H1 (cell line): ENCODE measurements around the gene ADRA2B. TPM values are rescaled to one million over a fixed set of nuclear protein-coding genes. Genes with fewer than 3 reads are reported as not detected.

Experiments
- CTCF ChIA-PET: fragments of 300-600 bp; sonication (Branson Sonifier 250); formaldehyde crosslinking; loops from one replicate; lab custom pipeline; 2021; ENCODE audit not compliant: partially characterized antibody; lab: Charles Lee
- POLR2A ChIA-PET: fragments of 300-600 bp; sonication (Branson Sonifier 250); formaldehyde crosslinking; loops from one replicate; lab custom pipeline; 2021; ENCODE audit warnings: inconsistent platforms; ENCODE audit not compliant: partially characterized antibody; lab: Charles Lee
- DNase-seq, 2 experiments: peaks; one replicate each; pipeline versions ENCODE4 v3.0.0 to v3.0.0-alpha.2; 2010 to 2022; ENCODE audit warnings: low spot score in 2 of 2, low read depth in 1 of 2, mixed read lengths in 1 of 2
- FAIRE-seq: peaks from 2 replicates; lab custom pipeline; 2011; peaks lifted over from hg19 to GRCh38; lab: Jason Lieb, UNC
- H2AFZ ChIP-seq: 2 replicates; pipeline ENCODE4 v1.8.1; 2012; ENCODE audit warnings: low read length, inconsistent platforms
- H2AK5ac ChIP-seq: 2 replicates; pipeline ENCODE4 v1.6.1; 2013; ENCODE audit warnings: low read depth, low read length
- H2BK120ac ChIP-seq: replicated peaks from 2 replicates; pipeline ENCODE3; 2013; ENCODE audit warnings: low read depth, low read length, inconsistent platforms
- H2BK12ac ChIP-seq: 2 replicates; pipeline ENCODE4 v1.6.1; 2013; ENCODE audit warnings: low read depth, low read length
- H2BK15ac ChIP-seq: 2 replicates; pipeline ENCODE4 v1.6.1; 2013; ENCODE audit warnings: low read length
- H2BK20ac ChIP-seq: 2 replicates; pipeline ENCODE4 v1.6.1; 2013; ENCODE audit warnings: low read length
- H2BK5ac ChIP-seq: 2 replicates; pipeline ENCODE4 v1.6.1; 2013; ENCODE audit warnings: low read depth, low read length
- H3K14ac ChIP-seq: 2 replicates; pipeline ENCODE4 v1.6.1; 2013; ENCODE audit warnings: inconsistent platforms; ENCODE audit not compliant: insufficient read length
- H3K18ac ChIP-seq: 2 replicates; pipeline ENCODE4 v1.6.1; 2013; ENCODE audit warnings: low read length; ENCODE audit errors: extremely low read depth
- H3K23ac ChIP-seq: 2 replicates; pipeline ENCODE4 v1.6.1; 2013; ENCODE audit warnings: inconsistent platforms; ENCODE audit not compliant: insufficient read length
- H3K23me2 ChIP-seq: 2 replicates; pipeline ENCODE4 v1.6.1; 2013; ENCODE audit warnings: low read depth, low read length
- H3K27ac ChIP-seq: 2 replicates; pipeline ENCODE4 v1.6.1; 2011; ENCODE audit warnings: low read depth, low read length, inconsistent platforms
- H3K27me3 ChIP-seq, 4 experiments: replicated peaks in 1 of 4; 1 replicate in 1 of 4; 2 replicates in 3 of 4; pipeline versions ENCODE4 v1.6.1 to v1.8.1; 2011 to 2013; ENCODE audit warnings: low read length in 3 of 4, mild to moderate bottlenecking in 3 of 4, inconsistent platforms in 2 of 4, mixed read lengths in 2 of 4, moderate library complexity in 1 of 4; ENCODE audit not compliant: control insufficient read depth in 3 of 4, insufficient read depth in 3 of 4; ENCODE audit errors: extremely low read depth in 1 of 4
- H3K36me3 ChIP-seq, 4 experiments: 2 replicates each; pipeline versions ENCODE4 v1.6.1 to v1.8.1; 2011 to 2013; ENCODE audit warnings: mild to moderate bottlenecking in 4 of 4, low read length in 3 of 4, moderate library complexity in 2 of 4, control low read depth in 1 of 4, inconsistent platforms in 1 of 4; ENCODE audit not compliant: insufficient read depth in 4 of 4, control insufficient read depth in 2 of 4
- H3K4ac ChIP-seq: replicated peaks from 2 replicates; pipeline ENCODE3; 2013; ENCODE audit warnings: low read length, low read depth, mixed read lengths, inconsistent platforms; ENCODE audit not compliant: insufficient read length
- H3K4me1 ChIP-seq, 4 experiments: replicated peaks in 1 of 4; 1 replicate in 1 of 4; 2 replicates in 3 of 4; pipeline versions ENCODE4 v1.6.1 to v1.8.1; 2011 to 2013; ENCODE audit warnings: low read length in 3 of 4, inconsistent platforms in 2 of 4, mixed read lengths in 1 of 4; ENCODE audit not compliant: insufficient read depth in 4 of 4, control insufficient read depth in 3 of 4
- H3K4me2 ChIP-seq, 2 experiments: 2 replicates each; pipeline versions ENCODE4 v1.6.1 to v1.8.1; 2011 to 2013; ENCODE audit warnings: low read depth in 2 of 2, low read length in 2 of 2, control low read depth in 1 of 2, inconsistent platforms in 1 of 2, mild to moderate bottlenecking in 1 of 2; ENCODE audit not compliant: insufficient read depth in 1 of 2
- H3K4me3 ChIP-seq, 4 experiments: fragments of 200-600, 300-600 bp in 1 of 4; sonication (generic), shearing (Covaris generic), sonication (Bioruptor Twin) in 1 of 4; 2 replicates each; pipeline versions ENCODE4 v1.5.1 to v1.8.1; 2011 to 2016; ENCODE audit warnings: low read length in 4 of 4, low read depth in 3 of 4, control low read depth in 2 of 4, inconsistent platforms in 2 of 4, mild to moderate bottlenecking in 2 of 4, mixed read lengths in 1 of 4, moderate library complexity in 1 of 4; ENCODE audit not compliant: insufficient read depth in 2 of 4; ENCODE audit errors: extremely low read depth in 1 of 4
- H3K56ac ChIP-seq: replicated peaks from 2 replicates; pipeline ENCODE3; 2013; ENCODE audit warnings: low read depth, mild to moderate bottlenecking, mixed read lengths, low read length, inconsistent platforms; ENCODE audit not compliant: insufficient read length
- H3K79me1 ChIP-seq: 2 replicates; pipeline ENCODE4 v1.6.1; 2013; ENCODE audit warnings: low read depth, low read length, control low read depth
- H3K79me2 ChIP-seq, 2 experiments: 2 replicates each; pipeline versions ENCODE4 v1.6.1 to v1.8.1; 2012 to 2013; ENCODE audit warnings: low read length in 2 of 2, mild to moderate bottlenecking in 2 of 2, inconsistent platforms in 1 of 2; ENCODE audit not compliant: insufficient read depth in 2 of 2, control insufficient read depth in 1 of 2
- H3K9ac ChIP-seq, 4 experiments: replicated peaks in 1 of 4; 1 replicate in 1 of 4; 2 replicates in 3 of 4; pipeline versions ENCODE4 v1.6.1 to v1.8.1; 2011 to 2013; ENCODE audit warnings: low read depth in 3 of 4, low read length in 3 of 4, control low read depth in 2 of 4, mild to moderate bottlenecking in 2 of 4, moderate library complexity in 2 of 4, inconsistent platforms in 1 of 4; ENCODE audit errors: extremely low read depth in 1 of 4
- H3K9me3 ChIP-seq, 2 experiments: 2 replicates each; pipeline versions ENCODE4 v1.6.1 to v1.8.1; 2012 to 2013; ENCODE audit warnings: mild to moderate bottlenecking in 2 of 2, moderate library complexity in 2 of 2, control low read depth in 1 of 2, inconsistent platforms in 1 of 2, low read depth in 1 of 2, low read length in 1 of 2, mixed read lengths in 1 of 2; ENCODE audit not compliant: insufficient read depth in 2 of 2
- H4K20me1 ChIP-seq, 2 experiments: replicated peaks in 1 of 2; 2 replicates each; pipeline versions ENCODE3 to v1.8.1; 2011 to 2013; ENCODE audit warnings: inconsistent platforms in 2 of 2, low read length in 2 of 2, mild to moderate bottlenecking in 1 of 2; ENCODE audit not compliant: insufficient read depth in 2 of 2, control insufficient read depth in 1 of 2
- H4K5ac ChIP-seq: 2 replicates; pipeline ENCODE4 v1.6.1; 2013; ENCODE audit warnings: low read length, low read depth, mixed read lengths, inconsistent platforms; ENCODE audit not compliant: insufficient read length
- H4K8ac ChIP-seq: 2 replicates; pipeline ENCODE4 v1.8.0; 2013; ENCODE audit warnings: mild to moderate bottlenecking, moderate library complexity, low read length, inconsistent platforms; ENCODE audit not compliant: insufficient read depth; ENCODE audit errors: extremely low read depth
- H4K91ac ChIP-seq: replicated peaks from 2 replicates; pipeline ENCODE3; 2013; ENCODE audit warnings: low read length, mixed read lengths, inconsistent platforms; ENCODE audit not compliant: insufficient read length
- ASH2L ChIP-seq: fragments of 200-600, 300-600 bp; sonication (generic); IDR thresholded peaks from one replicate; pipeline ENCODE4 v1.7.1; 2017; ENCODE audit warnings: low read length
- GABPA ChIP-seq: IDR thresholded peaks from 2 replicates; pipeline ENCODE4 v1.6.1; 2011; ENCODE audit warnings: mild to moderate bottlenecking, low read length, moderate library complexity, borderline replicate concordance; ENCODE audit not compliant: insufficient read depth
- MAFK ChIP-seq: IDR thresholded peaks from 2 replicates; pipeline ENCODE4 v1.6.1; 2012; ENCODE audit warnings: low read depth, mild to moderate bottlenecking, improper control_type of control experiment, low read length
- POU5F1 ChIP-seq: IDR thresholded peaks from 2 replicates; pipeline ENCODE4 v1.6.1; 2011; ENCODE audit warnings: low read depth, mild to moderate bottlenecking, low read length, moderate library complexity
- RXRA ChIP-seq: IDR thresholded peaks from 2 replicates; pipeline ENCODE4 v1.6.1; 2011; ENCODE audit warnings: low read depth, mild to moderate bottlenecking, low read length, moderate library complexity; ENCODE audit not compliant: insufficient read depth
- WGBS, 2 experiments: shearing (Covaris generic) in 1 of 2; methylation state at CpG; one replicate each; pipeline versions ENCODE4 v1.1.6 to v1.1.7; 2013 to 2015; ENCODE audit warnings: low lambda C conversion rate in 2 of 2, mixed read lengths in 2 of 2, inconsistent platforms in 1 of 2, low coverage in 1 of 2, missing lambda C conversion rate in 1 of 2; ENCODE audit not compliant: insufficient replicate concordance in 2 of 2, insufficient coverage in 1 of 2, insufficient read length in 1 of 2; ENCODE audit errors: extremely low coverage in 1 of 2, missing lambda C conversion rate in 1 of 2; 5-methylcytosine and 5-hydroxymethylcytosine counted together
- polyA plus RNA-seq, 7 experiments: library from polyadenylated mRNA; depleted of rRNA in 3 of 7; stranded (reverse) in 5 of 7; unstranded in 2 of 7; fragments of >200 nt in 5 of 7; fragments of 200-250 nt in 2 of 7; gene quantifications; 1 replicate in 5 of 7; 2 replicates in 1 of 7; 4 replicates in 1 of 7; pipeline versions ENCODE4 v1.2.1 to v1.2.3, GENCODE V29; 2011 to 2013; ENCODE audit warnings: missing spikeins in 2 of 7, mixed read lengths in 2 of 7
- total RNA-seq: library from RNA; stranded (reverse); fragmentation: NEBNext Ultra II Directional; extraction: Animal tissue kit (Norgen Biotek cat#: 25700); gene quantifications from 2 replicates; pipeline ENCODE4 v1.2.1, GENCODE V29; 2021

The ADRA2B gene
- total and polyA plus RNA-seq, 2 of the 8 experiments (the other 6 are each of a cell fraction or from before 2014, with no cell fraction given): 5.8 to 6.5 TPM

DNA sequence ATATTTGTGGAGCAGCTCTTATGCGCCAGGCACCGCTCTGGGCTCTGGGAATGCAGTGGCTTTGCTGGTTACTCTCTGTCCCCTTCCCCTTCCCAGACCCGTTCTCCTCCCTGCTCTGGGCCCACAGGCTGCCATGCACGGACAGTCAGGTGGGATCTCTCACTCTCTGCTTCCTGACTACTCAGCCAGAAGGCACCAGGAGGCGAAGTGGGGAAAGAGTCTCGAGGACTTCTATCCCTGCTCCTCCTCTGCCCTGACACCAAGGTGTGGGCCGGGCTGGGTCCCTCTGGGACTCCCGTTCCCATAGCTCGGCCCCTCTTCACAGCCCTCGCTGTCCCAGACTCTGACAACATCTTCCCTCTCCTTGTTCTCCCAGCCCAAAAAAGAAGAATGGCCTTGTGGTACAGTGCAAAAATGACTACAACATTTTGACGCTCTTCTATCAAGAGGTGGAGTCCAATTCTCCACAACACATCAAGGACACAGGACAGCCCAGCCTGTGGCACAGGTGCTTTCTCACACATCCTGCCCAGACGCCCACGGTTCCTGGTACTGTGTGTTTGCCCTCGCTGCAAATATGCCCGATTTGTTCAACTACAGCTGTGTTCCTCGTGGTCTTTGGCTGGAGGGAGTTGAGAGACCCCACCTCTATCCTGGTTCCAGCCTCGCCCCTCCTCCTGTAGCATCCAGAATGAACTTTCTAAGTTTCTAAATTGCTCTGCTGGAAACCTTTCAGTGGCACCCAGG, 42.9 kb upstream of the ADRA2B start:
- Histone ChIP-seq H2BK12ac (no peak overlapping the region), H4K5ac (no peak overlapping the region), H3K27ac (no peak overlapping the region), H3K79me2 (no peaks in the 10 kb centered on the region), H3K27me3 (no peaks in the 10 kb centered on the region), H2AK5ac (no peak overlapping the region), H3K14ac (no peak overlapping the region), H4K91ac (no peak overlapping the region), H3K4me2 (no peak overlapping the region), H2AFZ (no peak overlapping the region), H4K20me1 (no peaks in the 10 kb centered on the region), H2BK120ac (no peak overlapping the region), H3K36me3 (no peaks in the 10 kb centered on the region), H3K4me3 (no peak overlapping the region), H2BK5ac (no peak overlapping the region), H3K23me2 (no peaks in the 10 kb centered on the region), H3K4ac (no peak overlapping the region), H3K9ac (no peak overlapping the region), H2BK20ac (no peak overlapping the region), H3K18ac (no peak overlapping the region), H2BK15ac (no peak overlapping the region; the same call in 1 of the 2 replicates), H3K56ac (no peak overlapping the region), H3K79me1 (no peaks in the 10 kb centered on the region), H3K23ac (no peak overlapping the region), H3K9me3 (no peaks in the 10 kb centered on the region), H3K4me1 (peaks cover 0 to 7% (median 0%) of the 10 kb centered on the region in 4 experiments; a peak in 1 of 7 replicates), H4K8ac (no peak overlapping the region)
- CTCF ChIA-PET: interaction anchor here (0.8 to 2.9 kb wide), 8 partner anchors 9 to 137 kb away, joined by 3 to 15 read pairs (median 6); partner anchors contain the start of genes ADRA2B and ASTL
- no peak for DNase-seq
- TF ChIP-seq RXRA: no peak
- TF ChIP-seq ASH2L: no peak
- TF ChIP-seq MAFK: no peak
- no peak for TF ChIP-seq POU5F1
- TF ChIP-seq GABPA: no peak
- FAIRE-seq: no peak
- POLR2A ChIA-PET: interaction anchor here (0.7 kb wide), 1 partner anchor 14 kb away, joined by 3 read pairs; the partner anchor contains the start of gene DUSP2
- WGBS, 2 experiments: 87% methylated on average over 17 of the region's 17 CpGs; no CpG with 5 or more reads in 1 of the 2 experiments
